ENCODE measurements around the gene TSHZ2. TPM values are rescaled to one million over a fixed set of nuclear protein-coding genes. Genes with fewer than 3 reads are reported as not detected.

Gene TSHZ2
- total and polyA plus RNA-seq, 12 donors, result 1.5 to 6.2 (median 4.5) TPM

- H3K36me3 ChIP-seq, result no peaks in the 10 kb centered on the region
- intact Hi-C loops (cut with DNase I), result no loop called here
These were observed 198.0 kb downstream of the TSHZ2 start for GRCh38 chr20:53170196-53170595.

GRCh38 chr20:53171065-53171464 is 198.9 kb downstream of the TSHZ2 start:
- no peaks in the 10 kb centered on the region for H3K36me3 ChIP-seq
- WGBS, 2 donors, result 86 to 91% methylated on average over 6 of the region's 6 CpGs

More at GRCh38 chr20:53170196-53170595, 198.0 kb downstream of the TSHZ2 start:
- peaks cover 0 to 4% (median 0%) of the 10 kb centered on the region in 7 donors for H3K27me3 ChIP-seq
- TF ChIP-seq CTCF (IDR thresholded peaks at IDR 0.05), result no peak
- ATAC-seq, result no peak
- no peaks in the 10 kb centered on the region for H3K9me3 ChIP-seq
- WGBS, 2 donors, result 79 to 89% methylated on average over 7 of the region's 7 CpGs
- H3K27ac ChIP-seq, result no peak overlapping the region
- no peaks in the 10 kb centered on the region for H3K4me1 ChIP-seq
- H3K4me3 ChIP-seq, result no peak overlapping the region
- DNase-seq, result no peak

GRCh38 chr20:53174454-53174853 is 202.3 kb downstream of the TSHZ2 start:
- DNase-seq (no peak), ATAC-seq (no peak)
- H3K27me3 ChIP-seq, result no peaks in the 10 kb centered on the region
- no peaks in the 10 kb centered on the region for H3K4me1 ChIP-seq
- intact Hi-C loops (cut with DNase I), result no loop called here
- no peak for TF ChIP-seq CTCF (IDR thresholded peaks at IDR 0.05)
- H3K27ac ChIP-seq, result no peak overlapping the region
- no peaks in the 10 kb centered on the region for H3K36me3 ChIP-seq
- no peak overlapping the region for H3K4me3 ChIP-seq
- H3K9me3 ChIP-seq, result no peaks in the 10 kb centered on the region
- 77 to 81% methylated on average over 3 of the region's 3 CpGs for WGBS, 2 donors

More at GRCh38 chr20:53171065-53171464, 198.9 kb downstream of the TSHZ2 start:
- intact Hi-C loops (cut with DNase I), result no loop called here
- no peak for ATAC-seq
- no peaks in the 10 kb centered on the region for H3K4me1 ChIP-seq
- H3K9me3 ChIP-seq, result no peaks in the 10 kb centered on the region
- no peak for DNase-seq
- no peak overlapping the region for H3K4me3 ChIP-seq
- H3K27me3 ChIP-seq, result peaks cover 0 to 4% (median 0%) of the 10 kb centered on the region in 7 donors
- no peak overlapping the region for H3K27ac ChIP-seq
- no peak for TF ChIP-seq CTCF (IDR thresholded peaks at IDR 0.05)

GRCh38 chr20:53175135-53175780 is 203.1 kb downstream of the TSHZ2 start:
- TF ChIP-seq CTCF (IDR thresholded peaks at IDR 0.05), result no peak
- H3K36me3 ChIP-seq, result no peaks in the 10 kb centered on the region
- intact Hi-C loops (cut with DNase I), result no loop called here
- DNase-seq (no peak), ATAC-seq (no peak)
- 80% methylated on average over 12 of the region's 12 CpGs for whole genome bisulfite sequencing, 2 donors
- no peak overlapping the region for H3K4me3 ChIP-seq
- H3K4me1 ChIP-seq, result no peaks in the 10 kb centered on the region
- H3K27me3 ChIP-seq, result no peaks in the 10 kb centered on the region
- H3K9me3 ChIP-seq, result no peaks in the 10 kb centered on the region
- H3K27ac ChIP-seq, result no peak overlapping the region

Measured in heart right ventricle (tissue), 16 donors.